Ecto neural progenitor cell (in vitro differentiated cells): ENCODE measurements around the gene IFNL1.
A peak's percentile ranks its signal among the peaks of the same experiment; 100 is the strongest.
"Not testable (repeated sequence)": the region's sequence is repeated elsewhere in the genome, so short reads cannot be mapped to it uniquely, and the experiment has no call there.

ENCODE experiments used
- DNase-seq: peaks from one replicate; pipeline ENCODE4 v3.0.0-alpha.2; 2018; ENCODE audit warnings: low spot score

IFNL1 gene

GRCh38 chr19:39308531-39309304 is 12.5 kb downstream of the IFNL1 start:
- peak; percentile 80 for DNase-seq

- not testable (repeated sequence) for DNase-seq
Observed at GRCh38 chr19:39309305-39309670, 13.1 kb downstream of the IFNL1 start.

GRCh38 chr19:39310558-39311311 is 14.5 kb downstream of the IFNL1 start:
- no peak for DNase-seq

GRCh38 chr19:39314016-39314728 is 18.0 kb downstream of the IFNL1 start:
- DNase-seq: no peak

- no peak for DNase-seq
Observed at GRCh38 chr19:39315933-39316332, 19.7 kb downstream of the IFNL1 start.

GRCh38 chr19:39316627-39317321 is 20.6 kb downstream of the IFNL1 start:
- no peak for DNase-seq

GRCh38 chr19:39317476-39317875 is 21.3 kb downstream of the IFNL1 start:
- DNase-seq: no peak

GRCh38 chr19:39318071-39318470 is 21.9 kb downstream of the IFNL1 start:
- no peak for DNase-seq

- DNase-seq: no peak
Observed at GRCh38 chr19:39318690-39319089, 22.5 kb downstream of the IFNL1 start.

- no peak for DNase-seq
Observed at GRCh38 chr19:39319098-39319891, 23.1 kb downstream of the IFNL1 start.

- DNase-seq: no peak
Observed at GRCh38 chr19:39319892-39320248, 23.7 kb downstream of the IFNL1 start.

- no peak for DNase-seq
Observed at GRCh38 chr19:39321117-39321831, 25.1 kb downstream of the IFNL1 start.

- DNase-seq: no peak
Observed at GRCh38 chr19:39321832-39322176, 25.6 kb downstream of the IFNL1 start.

GRCh38 chr19:39324242-39324842 is 28.1 kb downstream of the IFNL1 start:
- DNase-seq: no peak

- peak; percentile 51 for DNase-seq
Observed at GRCh38 chr19:39325778-39326665, 29.8 kb downstream of the IFNL1 start.

- DNase-seq: no peak
Observed at GRCh38 chr19:39327363-39328045, 31.3 kb downstream of the IFNL1 start.

GRCh38 chr19:39328046-39328705 is 32.0 kb downstream of the IFNL1 start:
- peak; percentile 91 for DNase-seq

GRCh38 chr19:39329948-39330347 is 33.7 kb downstream of the IFNL1 start:
- DNase-seq: no peak
